IMR-90 (cell line): ENCODE measurements around the gene CCDC13. TPM values are rescaled to one million over a fixed set of nuclear protein-coding genes. Genes with fewer than 3 reads are reported as not detected.

Experiments
- ATAC-seq: fragments of 200-7000 bp; cut with Tn5 transposase; 2 replicates; pipeline ENCODE4 v1.9.1; 2020; ENCODE audit warnings: low read depth, mild to moderate bottlenecking, moderate library complexity
- BruUV-seq: library from RNA; stranded (reverse); fragments of 400-500 nt; replicated peaks from 2 replicates; lab custom pipeline; 2021; lab: Mats Ljungman, UMichigan
- CTCF ChIA-PET: fragments of 300-600 bp; formaldehyde crosslinking; extraction: SDS; loops from one replicate; lab custom pipeline; 2021; ENCODE audit warnings: antibody characterized with exemption; lab: Yijun Ruan, JAX
- POLR2A ChIA-PET: fragments of 300-600 bp; sonication (Branson Sonifier 250); formaldehyde crosslinking; loops from one replicate; lab custom pipeline; 2022; ENCODE audit warnings: antibody characterized with exemption; ENCODE audit not compliant: unreplicated experiment; lab: Charles Lee
- DNase-seq: peaks from one replicate; pipeline ENCODE4 v3.0.0; 2013
- H2AFZ ChIP-seq: replicated peaks from 2 replicates; pipeline ENCODE3; 2013; ENCODE audit warnings: low read length, mild to moderate bottlenecking; ENCODE audit not compliant: poor library complexity
- H2AK5ac ChIP-seq: 2 replicates; pipeline ENCODE4 v1.6.1; 2013; ENCODE audit warnings: low read depth, low read length, inconsistent platforms
- H2AK9ac ChIP-seq: replicated peaks from 2 replicates; pipeline ENCODE3; 2013; ENCODE audit warnings: mild to moderate bottlenecking, low read depth, low read length, moderate library complexity; ENCODE audit not compliant: poor library complexity
- H2BK120ac ChIP-seq: 2 replicates; pipeline ENCODE4 v1.6.1; 2013; ENCODE audit warnings: low read depth, low read length, inconsistent platforms
- H2BK15ac ChIP-seq: 3 replicates; pipeline ENCODE4 v1.6.1; 2013; ENCODE audit warnings: low read depth, low read length, inconsistent platforms
- H2BK20ac ChIP-seq: 2 replicates; pipeline ENCODE4 v1.6.1; 2013; ENCODE audit warnings: low read depth, mild to moderate bottlenecking, inconsistent platforms, low read length, moderate library complexity
- H2BK5ac ChIP-seq: 2 replicates; pipeline ENCODE4 v1.6.1; 2013; ENCODE audit warnings: mild to moderate bottlenecking, low read depth, low read length, inconsistent platforms; ENCODE audit not compliant: poor library complexity, severe bottlenecking
- H3K14ac ChIP-seq: replicated peaks from 2 replicates; pipeline ENCODE4 v1.6.1; 2013; ENCODE audit warnings: low read depth, low read length, inconsistent platforms
- H3K18ac ChIP-seq: 2 replicates; pipeline ENCODE4 v1.6.1; 2013; ENCODE audit warnings: low read depth, low read length, control low read depth
- H3K23ac ChIP-seq: 2 replicates; pipeline ENCODE4 v1.6.1; 2013; ENCODE audit warnings: low read depth, low read length, inconsistent platforms
- H3K27ac ChIP-seq: 2 replicates; pipeline ENCODE4 v1.5.1; 2013; ENCODE audit warnings: mild to moderate bottlenecking, control low read depth, low read length; ENCODE audit not compliant: insufficient read depth
- H3K27me3 ChIP-seq: 2 replicates; pipeline ENCODE4 v1.6.1; 2013; ENCODE audit warnings: low read length; ENCODE audit not compliant: control insufficient read depth, insufficient read depth
- H3K36me3 ChIP-seq: 2 replicates; pipeline ENCODE4 v1.6.1; 2013; ENCODE audit warnings: low read length, mixed read lengths; ENCODE audit not compliant: control insufficient read depth, insufficient read depth
- H3K4ac ChIP-seq: 2 replicates; pipeline ENCODE4 v1.6.1; 2013; ENCODE audit warnings: low read depth, low read length, inconsistent platforms
- H3K4me1 ChIP-seq: 2 replicates; pipeline ENCODE4 v1.6.1; 2013; ENCODE audit warnings: low read length, mixed read lengths; ENCODE audit not compliant: control insufficient read depth, insufficient read depth
- H3K4me2 ChIP-seq: 2 replicates; pipeline ENCODE4 v1.6.1; 2013; ENCODE audit warnings: low read depth, mild to moderate bottlenecking, control low read depth, low read length, moderate library complexity
- H3K4me3 ChIP-seq: 2 replicates; pipeline ENCODE4 v1.5.1; 2013; ENCODE audit warnings: low read depth, mild to moderate bottlenecking, control low read depth, low read length, moderate library complexity; ENCODE audit not compliant: insufficient read depth
- H3K56ac ChIP-seq: 2 replicates; pipeline ENCODE4 v1.6.1; 2013; ENCODE audit warnings: low read length, inconsistent platforms; ENCODE audit not compliant: insufficient read depth; ENCODE audit errors: extremely low read depth
- H3K79me1 ChIP-seq, 2 experiments: 2 replicates each; pipeline ENCODE4 v1.6.1; 2013; ENCODE audit warnings: low read length in 2 of 2, inconsistent platforms in 1 of 2, low read depth in 1 of 2
- H3K9ac ChIP-seq: 2 replicates; pipeline ENCODE4 v1.6.1; 2013; ENCODE audit warnings: low read depth, low read length, control low read depth
- H3K9me1 ChIP-seq: 2 replicates; pipeline ENCODE4 v1.6.1; 2013; ENCODE audit warnings: low read length, inconsistent platforms; ENCODE audit not compliant: insufficient read depth
- H3K9me3 ChIP-seq: 2 replicates; pipeline ENCODE4 v1.6.1; 2013; ENCODE audit warnings: low read length; ENCODE audit not compliant: control insufficient read depth, insufficient read depth
- H4K20me1 ChIP-seq: 2 replicates; pipeline ENCODE4 v1.6.1; 2013; ENCODE audit warnings: low read length, inconsistent platforms; ENCODE audit not compliant: insufficient read depth
- H4K5ac ChIP-seq: 2 replicates; pipeline ENCODE4 v1.6.1; 2013; ENCODE audit warnings: mild to moderate bottlenecking, low read depth, low read length, control low read depth
- H4K8ac ChIP-seq, 2 experiments: 2 replicates each; pipeline ENCODE4 v1.6.1; 2013; ENCODE audit warnings: low read depth in 2 of 2, low read length in 2 of 2, control low read depth in 1 of 2, inconsistent platforms in 1 of 2
- H4K91ac ChIP-seq: 2 replicates; pipeline ENCODE4 v1.6.1; 2013; ENCODE audit warnings: low read depth, low read length, inconsistent platforms; ENCODE audit not compliant: insufficient read depth
- BHLHE40 ChIP-seq: fragments of 150-350 bp; IDR thresholded peaks from 2 replicates; pipeline ENCODE4 v1.6.1; 2016; ENCODE audit warnings: mild to moderate bottlenecking, low read depth, low read length
- CEBPB ChIP-seq: IDR thresholded peaks from 2 replicates; pipeline ENCODE4 v1.6.1; 2012; ENCODE audit warnings: low read depth, low read length, improper control_type of control experiment
- ELK1 ChIP-seq: fragments of 150-350 bp; IDR thresholded peaks from 2 replicates; pipeline ENCODE4 v1.6.1; 2016; ENCODE audit warnings: low read depth, mild to moderate bottlenecking, low read length, moderate library complexity, borderline replicate concordance
- MAFK ChIP-seq: IDR thresholded peaks from 2 replicates; pipeline ENCODE4 v1.6.1; 2012; ENCODE audit warnings: low read depth, low read length, improper control_type of control experiment
- MXI1 ChIP-seq: IDR thresholded peaks from 2 replicates; pipeline ENCODE4 v1.6.1; 2012; ENCODE audit warnings: low read depth, mild to moderate bottlenecking, low read length, moderate library complexity, borderline replicate concordance
- RCOR1 ChIP-seq: IDR thresholded peaks from 2 replicates; pipeline ENCODE4 v1.6.1; 2012; ENCODE audit warnings: mild to moderate bottlenecking, low read length, improper control_type of control experiment; ENCODE audit not compliant: insufficient replicate concordance
- RFX5 ChIP-seq: IDR thresholded peaks from 2 replicates; pipeline ENCODE4 v1.8.0; 2012; ENCODE audit warnings: low read depth, mild to moderate bottlenecking, low read length, moderate library complexity
- SMC3 ChIP-seq: fragments of 150-350 bp; IDR thresholded peaks from 2 replicates; pipeline ENCODE4 v1.6.1; 2016; ENCODE audit warnings: low read depth, mild to moderate bottlenecking, antibody characterized with exemption, low read length, moderate library complexity
- USF2 ChIP-seq: fragments of 150-350 bp; IDR thresholded peaks from 2 replicates; pipeline ENCODE4 v1.6.1; 2017; ENCODE audit warnings: mild to moderate bottlenecking, antibody characterized with exemption, low read length, low read depth
- WGBS, 2 experiments: methylation state at CpG; one replicate each; pipeline versions ENCODE4 v1.1.5 to v1.1.7; 2013; ENCODE audit warnings: missing lambda C conversion rate in 2 of 2; ENCODE audit not compliant: insufficient read length in 1 of 2; ENCODE audit errors: extremely low coverage in 2 of 2; 5-methylcytosine and 5-hydroxymethylcytosine counted together
- dilution Hi-C: fragments of 300-500 bp; cut with HindIII; formaldehyde crosslinking; loops from one replicate; pipeline ENCODE4 v1.14.3; 2018; ENCODE audit warnings: low sequenced_read_pairs; ENCODE audit not compliant: unreplicated experiment
- in situ Hi-C: fragments of 300-500 bp; cut with MboI; formaldehyde crosslinking; loops from 3 replicates; pipeline ENCODE4 v1.14.3; 2019; ENCODE audit warnings: low sequenced_read_pairs, inconsistent platforms, mixed read lengths
- intact Hi-C: fragments of 100-400 bp; cut with micrococcal nuclease; formaldehyde crosslinking; loops from 2 replicates; pipeline ENCODE4 v1.10.0; 2022
- polyA plus RNA-seq, 3 experiments: library from polyadenylated mRNA; depleted of rRNA; stranded (reverse); fragments of >200 nt; gene quantifications; 2 replicates each; pipeline ENCODE4 v1.2.3, GENCODE V29; 2012; ENCODE audit warnings: low replicate concordance in 1 of 3
- total RNA-seq: library from RNA; depleted of rRNA; stranded (reverse); fragments of >200 nt; gene quantifications from 2 replicates; pipeline ENCODE4 v1.2.3, GENCODE V29; 2012

The CCDC13 gene
- total and polyA plus RNA-seq, 2 of the 4 experiments (the other 2 are of a cell fraction), result 0.18 to 0.19 TPM

- TF ChIP-seq MAFK, result no peak
- TF ChIP-seq CEBPB, result no peak
- TF ChIP-seq SMC3, result no peak
- TF ChIP-seq MXI1, result no peak
- TF ChIP-seq RFX5, result no peak
- TF ChIP-seq RCOR1, result no peak
- TF ChIP-seq BHLHE40, result no peak
- TF ChIP-seq USF2, result no peak
- TF ChIP-seq ELK1, result no peak
- ChIA-PET POLR2A (no interaction called here), CTCF (no interaction called here)
- Histone ChIP-seq H2AK9ac (peak overlapping the region; percentile 83), H4K5ac (peak overlapping the region; percentile 22; the same call in 1 of the 2 replicates), H3K23ac (peak overlapping the region; percentile 97), H2AK5ac (no peak overlapping the region), H3K56ac (peak overlapping the region; percentile 25; the same call in 1 of the 2 replicates), H3K4ac (0 out of 2 replicates have a peak overlapping the region, but pooled peaks have one; percentile 71), H3K4me3 (peak overlapping the region; percentile 83), H3K36me3 (no peaks in the 10 kb centered on the region), H4K20me1 (peaks cover 22% of the 10 kb centered on the region), H3K4me2 (peak overlapping the region; percentile 88), H2BK15ac (no peak overlapping the region), H2BK5ac (no peak overlapping the region), H4K8ac (peak overlapping the region; percentile 7 to 46; a peak in 2 of 4 replicates), H3K14ac (no peak overlapping the region; the same call in 1 of the 2 replicates), H3K27ac (peak overlapping the region; percentile 8; the same call in 1 of the 2 replicates), H3K9me3 (no peaks in the 10 kb centered on the region), H4K91ac (no peak overlapping the region), H3K9me1 (peaks cover 3% of the 10 kb centered on the region), H3K18ac (no peak overlapping the region), H2BK120ac (no peak overlapping the region), H2AFZ (no peak overlapping the region), H2BK20ac (no peak overlapping the region), H3K4me1 (peaks cover 3% of the 10 kb centered on the region; the same call in 1 of the 2 replicates), H3K9ac (peak overlapping the region; percentile 83), H3K27me3 (0 out of 2 replicates have a peak, but pooled peaks cover 2% of the 10 kb centered on the region), H3K79me1 (peaks cover 18 to 38% of the 10 kb centered on the region in 2 experiments)
- in situ Hi-C loops, result no loop called here
- no peak for DNase-seq
- TSS peak; percentile 50 for BruUV-seq
- dilution Hi-C loops, result no loop called here
- intact Hi-C loops, result no loop called here
- 43% methylated on average over 6 of the region's 11 CpGs; no CpG with 5 or more reads in 1 of the 2 experiments for WGBS, 2 experiments
- ATAC-seq, result no peak
These were observed 29.9 kb upstream of the CCDC13 start for GRCh38 chr3:42802876-42803413.
